K562 (cell line): ENCODE data around the gene NMBR. TPM values are rescaled to one million over a fixed set of nuclear protein-coding genes. Genes with fewer than 3 reads are reported as not detected.

Experiments
- ATAC-seq: fragments of 200-7000 bp; cut with Tn5 transposase; 3 replicates; pipeline ENCODE4 v1.9.1; 2020; ENCODE audit warnings: moderate library complexity
- BruUV-seq: library from RNA; stranded (reverse); fragments of 400-500 nt; replicated peaks from 2 replicates; lab custom pipeline; 2021; lab: Mats Ljungman, UMichigan
- CTCF ChIA-PET: fragments of 300-600 bp; formaldehyde crosslinking; extraction: SDS; loops from one replicate; lab custom pipeline; 2021; ENCODE audit warnings: low intra/inter-chr PET ratio; lab: Yijun Ruan, JAX
- POLR2A ChIA-PET: fragments of 300-600, 350-650 bp; sonication (Branson Sonifier 250); formaldehyde crosslinking; extraction: SDS; loops from one replicate; lab custom pipeline; 2021; ENCODE audit warnings: antibody characterized with exemption, inconsistent platforms; lab: Yijun Ruan, JAX
- DNase-seq, 4 experiments: peaks; one replicate each; pipeline versions ENCODE4 v3.0.0 to v3.0.0-alpha.2; 2011 to 2018; ENCODE audit warnings: low spot score in 3 of 4, mixed read lengths in 3 of 4; ENCODE audit errors: extremely low read depth in 1 of 4
- FAIRE-seq: peaks from 2 replicates; lab custom pipeline; 2011; peaks lifted over from hg19 to GRCh38; lab: Jason Lieb, UNC
- H2AFZ ChIP-seq: 2 replicates; pipeline ENCODE4 v1.6.0; 2011; ENCODE audit warnings: low read depth, low read length, control low read depth, inconsistent platforms
- H3K27ac ChIP-seq: fragments of 200-600 bp; 3 replicates; pipeline ENCODE4 v1.8.0; 2011; ENCODE audit warnings: low read depth, mild to moderate bottlenecking, control low read depth, inconsistent platforms, low read length, moderate library complexity, mixed read lengths; ENCODE audit errors: extremely low read depth
- H3K27me3 ChIP-seq, 2 experiments: fragments of 300-600 bp in 1 of 2; 2 replicates in 1 of 2; 3 replicates in 1 of 2; pipeline versions ENCODE4 v1.6.0 to v1.8.0; 2011; ENCODE audit warnings: inconsistent platforms in 2 of 2, low read length in 2 of 2, mild to moderate bottlenecking in 1 of 2, mixed read lengths in 1 of 2, moderate library complexity in 1 of 2; ENCODE audit not compliant: control insufficient read depth in 2 of 2, insufficient read depth in 2 of 2
- H3K36me3 ChIP-seq: fragments of 300-600 bp; 3 replicates; pipeline ENCODE4 v1.8.0; 2011; ENCODE audit warnings: mild to moderate bottlenecking, low read length, inconsistent platforms; ENCODE audit not compliant: control insufficient read depth, insufficient read depth
- H3K4me1 ChIP-seq, 2 experiments: fragments of 200-600 bp in 1 of 2; replicated peaks in 1 of 2; 2 replicates in 1 of 2; 3 replicates in 1 of 2; pipeline versions ENCODE4 v1.5.1 to v1.8.0; 2011; ENCODE audit warnings: inconsistent platforms in 2 of 2, low read length in 2 of 2, mild to moderate bottlenecking in 1 of 2, mixed read lengths in 1 of 2, moderate library complexity in 1 of 2; ENCODE audit not compliant: control insufficient read depth in 2 of 2, insufficient read depth in 2 of 2
- H3K4me2 ChIP-seq: 2 replicates; pipeline ENCODE4 v1.6.1; 2011; ENCODE audit warnings: low read length, control low read depth, inconsistent platforms, mixed read lengths; ENCODE audit not compliant: insufficient read depth
- H3K4me3 ChIP-seq: fragments of 200-600 bp; sonication (generic), shearing (Covaris generic); 2 replicates; pipeline ENCODE4 v1.5.1; 2016; ENCODE audit warnings: control low read depth, inconsistent platforms
- H3K79me2 ChIP-seq: fragments of 200-600 bp; 3 replicates; pipeline ENCODE4 v1.8.0; 2011; ENCODE audit warnings: low read length, inconsistent platforms; ENCODE audit not compliant: control insufficient read depth, insufficient read depth
- H3K9ac ChIP-seq, 2 experiments: 2 replicates each; pipeline versions ENCODE4 v1.6.0 to v1.6.1; 2011; ENCODE audit warnings: low read depth in 2 of 2, low read length in 2 of 2, control low read depth in 1 of 2, inconsistent platforms in 1 of 2, mild to moderate bottlenecking in 1 of 2, mixed read lengths in 1 of 2; ENCODE audit not compliant: insufficient read depth in 1 of 2
- H3K9me1 ChIP-seq: one replicate; pipeline ENCODE4 v1.6.0; 2011; ENCODE audit warnings: inconsistent platforms, mild to moderate bottlenecking, low read length, moderate library complexity; ENCODE audit not compliant: control insufficient read depth, insufficient read depth
- H3K9me3 ChIP-seq: replicated peaks from 2 replicates; pipeline ENCODE4 v1.5.1; 2011; ENCODE audit warnings: low read depth, low read length, inconsistent platforms; ENCODE audit not compliant: control insufficient read depth, insufficient read depth
- H4K20me1 ChIP-seq: replicated peaks from 2 replicates; pipeline ENCODE4 v1.6.1; 2011; ENCODE audit warnings: low read length, inconsistent platforms, mixed read lengths; ENCODE audit not compliant: control insufficient read depth, insufficient read depth
- GMEB1 ChIP-seq: fragments of 250-450 bp; sonication (Bioruptor Pico); IDR thresholded peaks from 2 replicates; pipeline ENCODE4 v1.4.0; 2020; ENCODE audit warnings: mild to moderate bottlenecking
- HNRNPLL ChIP-seq: fragments of 200-400 bp; formaldehyde crosslinking; IDR thresholded peaks from 2 replicates; pipeline ENCODE4 v1.6.1; 2017; ENCODE audit warnings: low read length, low read depth, mild to moderate bottlenecking; ENCODE audit not compliant: poor library complexity, severe bottlenecking
- USF1 ChIP-seq: sonication (generic); formaldehyde crosslinking; IDR thresholded peaks from 2 replicates; pipeline ENCODE4 v1.9.0; 2022; ENCODE audit warnings: mild to moderate bottlenecking, missing genetic modification reagents
- ZNF347 ChIP-seq: fragments of 450-650 bp; formaldehyde crosslinking; IDR thresholded peaks from 2 replicates; pipeline ENCODE4 v1.4.0; 2020; ENCODE audit warnings: low read depth, mild to moderate bottlenecking, moderate library complexity
- ZNF507 ChIP-seq: conservative IDR thresholded peaks from 2 replicates; pipeline ENCODE4 v1.6.1; 2017; ENCODE audit warnings: missing genetic modification characterization, missing compliant biosample characterization
- WGBS: fragments of 100-300 bp; shearing (Covaris generic); methylation state at CpG from one replicate; pipeline ENCODE4 v1.1.6; 2016; ENCODE audit warnings: low coverage, mixed read lengths; ENCODE audit not compliant: insufficient coverage; ENCODE audit errors: missing lambda C conversion rate; 5-methylcytosine and 5-hydroxymethylcytosine counted together
- in situ Hi-C: fragments of 300-500 bp; cut with MboI; formaldehyde crosslinking; loops from 4 replicates; pipeline ENCODE4 v1.15.0; 2018; ENCODE audit warnings: inconsistent platforms, mixed read lengths
- intact Hi-C: fragments of 100-400 bp; cut with micrococcal nuclease; formaldehyde crosslinking; loops from 2 replicates; pipeline ENCODE4 v1.14.2; 2022
- polyA plus RNA-seq, 8 experiments: library from polyadenylated mRNA; depleted of rRNA in 4 of 8; stranded (reverse) in 5 of 8; unstranded in 3 of 8; fragments of >200 nt; fragmentation: Nextera tagmentation in 2 of 8; fragmentation: Illumina TruSeq in 1 of 8; extraction: Ambion mirVana in 2 of 8; extraction: Trizol in 1 of 8; gene quantifications; 2 replicates each; pipeline versions ENCODE4 v1.2.1 to v1.2.3, GENCODE V29; 2011 to 2014; ENCODE audit warnings: inconsistent platforms in 1 of 8, missing spikeins in 1 of 8
- total RNA-seq, 7 experiments: library from RNA; depleted of rRNA in 6 of 7; stranded (reverse); fragments of >200 nt in 6 of 7; fragmentation: Illumina TruSeq in 2 of 7; extraction: Trizol in 2 of 7; gene quantifications; 2 replicates each; pipeline versions ENCODE4 v1.2.1 to v1.2.3, GENCODE V29; 2011 to 2021; ENCODE audit warnings: low replicate concordance in 1 of 7
- TF ChIP-seq, protein P1 (sequence below): fragments of 450-650 bp; IDR thresholded peaks from 2 replicates; pipeline ENCODE4 v1.6.1; 2016; ENCODE audit warnings: low read depth, mild to moderate bottlenecking, moderate library complexity
- TF ChIP-seq, protein P2 (sequence below): sonication (generic); formaldehyde crosslinking; IDR thresholded peaks from 2 replicates; pipeline ENCODE4 v1.8.1; 2023; ENCODE audit warnings: mild to moderate bottlenecking, missing genetic modification reagents

Gene NMBR
- total and polyA plus RNA-seq, 9 of the 15 experiments (the other 6 are each of a cell fraction or from before 2014, with no cell fraction given) = not detected

- Histone ChIP-seq H2AFZ (no peak overlapping the region), H3K4me3 (no peak overlapping the region), H3K27me3 (no peaks in the 10 kb centered on the region), H3K27ac (no peak overlapping the region), H3K9me1 (no peaks in the 10 kb centered on the region), H3K4me1 (no peaks in the 10 kb centered on the region; a peak in 1 of 5 replicates), H3K4me2 (no peak overlapping the region), H4K20me1 (no peaks in the 10 kb centered on the region), H3K9me3 (no peaks in the 10 kb centered on the region), H3K9ac (no peak overlapping the region), H3K79me2 (peaks cover 2% of the 10 kb centered on the region; the same call in 1 of the 3 replicates), H3K36me3 (peaks cover 29% of the 10 kb centered on the region)
- 90% methylated on average over 4 of the region's 4 CpGs for WGBS
- 0 out of 2 replicates have a peak, but pooled peaks have one; percentile 13 for TF ChIP-seq ZNF507
- TF ChIP-seq, protein P1, sequence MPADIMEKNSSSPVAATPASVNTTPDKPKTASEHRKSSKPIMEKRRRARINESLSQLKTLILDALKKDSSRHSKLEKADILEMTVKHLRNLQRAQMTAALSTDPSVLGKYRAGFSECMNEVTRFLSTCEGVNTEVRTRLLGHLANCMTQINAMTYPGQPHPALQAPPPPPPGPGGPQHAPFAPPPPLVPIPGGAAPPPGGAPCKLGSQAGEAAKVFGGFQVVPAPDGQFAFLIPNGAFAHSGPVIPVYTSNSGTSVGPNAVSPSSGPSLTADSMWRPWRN = no peak
- ChIA-PET POLR2A (interaction anchor here (0.7 kb wide), 1 partner anchor 18 kb away, joined by 3 read pairs; no protein-coding TSS in a partner anchor), CTCF (no interaction called here)
- BruUV-seq = no TSS peak
- intact Hi-C loops (no loop called here), in situ Hi-C loops (no loop called here)
- DNase-seq = no peak
- ATAC-seq = no peak
- FAIRE-seq = no peak
These were observed 49.1 kb upstream of the NMBR start for GRCh38 chr6:142195862-142196541.

GRCh38 chr6:142193621-142194020 lies 46.7 kb upstream of the NMBR start:
- ATAC-seq (no peak), FAIRE-seq (no peak)
- CTCF ChIA-PET = no interaction called here

More at GRCh38 chr6:142193621-142194020, 46.7 kb upstream of the NMBR start:
- POLR2A ChIA-PET = no interaction called here
- no peak overlapping the region for H3K4me3 ChIP-seq
- in situ Hi-C loops (no loop called here), intact Hi-C loops (no loop called here)
- H3K9me3 ChIP-seq = no peaks in the 10 kb centered on the region
- H3K4me1 ChIP-seq = no peaks in the 10 kb centered on the region; a peak in 1 of 5 replicates
- no peak overlapping the region for H3K27ac ChIP-seq
- no peaks in the 10 kb centered on the region for H3K27me3 ChIP-seq
- H4K20me1 ChIP-seq = no peaks in the 10 kb centered on the region
- no peak for DNase-seq
- peaks cover 17% of the 10 kb centered on the region; the same call in 2 of the 3 replicates for H3K36me3 ChIP-seq
- no peak overlapping the region for H3K4me2 ChIP-seq
- H3K79me2 ChIP-seq = peaks cover 2% of the 10 kb centered on the region; the same call in 1 of the 3 replicates
- TF ChIP-seq ZNF347 = no peak
- no peak for TF ChIP-seq GMEB1
- no peak for TF ChIP-seq HNRNPLL
- TF ChIP-seq, protein P2, sequence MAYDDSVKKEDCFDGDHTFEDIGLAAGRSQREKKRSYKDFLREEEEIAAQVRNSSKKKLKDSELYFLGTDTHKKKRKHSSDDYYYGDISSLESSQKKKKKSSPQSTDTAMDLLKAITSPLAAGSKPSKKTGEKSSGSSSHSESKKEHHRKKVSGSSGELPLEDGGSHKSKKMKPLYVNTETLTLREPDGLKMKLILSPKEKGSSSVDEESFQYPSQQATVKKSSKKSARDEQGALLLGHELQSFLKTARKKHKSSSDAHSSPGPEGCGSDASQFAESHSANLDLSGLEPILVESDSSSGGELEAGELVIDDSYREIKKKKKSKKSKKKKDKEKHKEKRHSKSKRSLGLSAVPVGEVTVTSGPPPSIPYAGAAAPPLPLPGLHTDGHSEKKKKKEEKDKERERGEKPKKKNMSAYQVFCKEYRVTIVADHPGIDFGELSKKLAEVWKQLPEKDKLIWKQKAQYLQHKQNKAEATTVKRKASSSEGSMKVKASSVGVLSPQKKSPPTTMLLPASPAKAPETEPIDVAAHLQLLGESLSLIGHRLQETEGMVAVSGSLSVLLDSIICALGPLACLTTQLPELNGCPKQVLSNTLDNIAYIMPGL = no peak
- TF ChIP-seq USF1 (CRISPR knock-in tag) = no peak
- TF ChIP-seq, all 486 proteins: peak for 0
- Histone ChIP-seq H2AFZ (no peak overlapping the region), H3K9me1 (no peaks in the 10 kb centered on the region), H3K9ac (no peak overlapping the region)
- BruUV-seq = no TSS peak
